HG03196 (cell line): ENCODE measurements around the gene LHB.

Experiments used
- ATAC-seq: cut with Tn5 transposase; IDR thresholded peaks from one replicate; pipeline ENCODE4 v1.9.1; 2021; ENCODE audit not compliant: unreplicated experiment

LHB gene

DNA sequence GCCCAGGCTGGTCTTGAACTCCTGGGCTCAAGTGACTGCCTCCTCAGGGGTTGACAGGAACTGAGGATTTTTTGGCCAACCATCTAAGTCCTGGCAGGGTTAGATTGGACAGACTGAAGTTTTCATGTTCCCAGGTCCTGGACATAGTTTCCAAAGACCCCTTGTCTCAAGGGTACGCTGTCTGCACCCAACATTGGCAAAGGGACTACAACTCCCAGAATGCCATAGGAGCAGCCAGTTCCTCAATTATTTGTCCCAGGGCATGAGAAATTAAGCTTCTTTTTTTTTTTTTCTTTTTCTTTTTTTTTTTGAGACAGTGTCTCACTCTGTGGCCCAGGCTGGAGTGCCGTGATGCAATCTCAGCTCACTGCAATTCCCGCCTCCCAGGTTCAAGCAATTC, 30.7 kb downstream of the LHB start:
- ATAC-seq: no peak

GRCh38 chr19:48985711-48986110, 31.2 kb downstream of the LHB start:
- ATAC-seq: no peak

GRCh38 chr19:48982280-48982679, 34.6 kb downstream of the LHB start:
- ATAC-seq: no peak

GRCh38 chr19:48977061-48977460, 39.8 kb downstream of the LHB start:
- no peak for ATAC-seq

DNA sequence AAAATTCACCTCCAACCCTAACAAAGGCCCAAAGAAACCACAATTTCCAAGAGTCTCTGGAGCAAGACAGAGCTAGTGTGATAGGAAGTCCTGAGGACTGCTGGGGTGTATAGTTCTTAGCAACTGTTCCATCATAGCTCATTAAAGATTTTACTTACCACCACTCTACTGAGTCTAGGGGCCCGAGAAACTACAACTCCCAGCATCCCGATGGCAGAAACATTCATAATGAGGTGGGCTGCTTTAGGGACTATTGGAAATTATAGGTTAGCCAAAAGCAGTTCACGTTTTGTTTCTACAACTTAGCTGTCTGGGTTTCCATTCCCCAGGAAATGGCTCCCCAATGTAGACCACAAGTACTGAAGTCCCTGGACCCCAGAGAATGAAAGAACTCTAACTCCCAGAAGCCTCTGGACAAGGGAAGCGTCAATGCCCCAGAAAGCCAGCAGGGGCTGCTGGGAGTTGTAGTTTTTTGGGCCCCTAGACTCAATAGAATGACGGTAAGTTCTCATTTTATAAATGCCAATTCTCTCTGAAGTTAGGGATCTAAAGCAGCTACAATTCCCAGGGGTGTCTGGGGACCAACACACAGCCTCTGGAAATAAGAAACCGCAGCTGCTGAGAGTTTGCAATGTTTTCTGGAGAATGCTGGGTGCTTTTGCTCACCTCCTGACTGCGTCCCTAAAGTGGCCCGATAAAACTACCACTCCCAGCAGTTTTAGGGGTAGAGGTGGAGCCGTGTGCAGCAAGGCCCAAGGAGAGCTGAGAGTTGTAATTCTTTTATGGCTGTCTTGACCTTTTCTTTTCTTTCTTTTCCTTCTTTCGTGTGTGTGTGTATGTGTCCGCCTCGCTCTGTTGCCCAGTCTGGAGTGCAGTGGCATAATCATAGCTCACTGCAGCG, 40.7 kb downstream of the LHB start:
- ATAC-seq: no peak

DNA sequence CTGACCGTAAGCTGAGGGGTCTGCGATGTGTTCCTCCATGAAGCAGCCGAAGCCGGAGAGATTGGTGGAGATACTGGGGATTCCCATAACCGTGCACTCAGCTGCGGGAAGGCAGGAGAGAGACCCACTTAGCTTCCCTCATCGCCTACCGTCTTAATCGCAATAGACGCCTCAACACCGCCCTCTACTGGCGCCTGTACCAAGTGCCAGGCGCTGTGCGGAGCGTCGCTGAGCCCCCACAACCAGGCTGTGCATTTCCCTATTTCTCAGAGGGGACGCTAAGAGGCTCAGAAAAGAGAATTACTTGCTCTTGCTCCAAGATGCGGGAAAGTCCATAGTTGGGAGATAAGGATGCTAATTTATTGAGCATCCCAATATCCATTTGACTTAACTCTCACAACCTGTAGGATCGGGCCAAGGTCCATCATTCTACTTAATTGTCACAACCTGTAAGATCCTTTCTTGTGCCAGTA, 45.9 kb downstream of the LHB start:
- ATAC-seq: no peak

DNA sequence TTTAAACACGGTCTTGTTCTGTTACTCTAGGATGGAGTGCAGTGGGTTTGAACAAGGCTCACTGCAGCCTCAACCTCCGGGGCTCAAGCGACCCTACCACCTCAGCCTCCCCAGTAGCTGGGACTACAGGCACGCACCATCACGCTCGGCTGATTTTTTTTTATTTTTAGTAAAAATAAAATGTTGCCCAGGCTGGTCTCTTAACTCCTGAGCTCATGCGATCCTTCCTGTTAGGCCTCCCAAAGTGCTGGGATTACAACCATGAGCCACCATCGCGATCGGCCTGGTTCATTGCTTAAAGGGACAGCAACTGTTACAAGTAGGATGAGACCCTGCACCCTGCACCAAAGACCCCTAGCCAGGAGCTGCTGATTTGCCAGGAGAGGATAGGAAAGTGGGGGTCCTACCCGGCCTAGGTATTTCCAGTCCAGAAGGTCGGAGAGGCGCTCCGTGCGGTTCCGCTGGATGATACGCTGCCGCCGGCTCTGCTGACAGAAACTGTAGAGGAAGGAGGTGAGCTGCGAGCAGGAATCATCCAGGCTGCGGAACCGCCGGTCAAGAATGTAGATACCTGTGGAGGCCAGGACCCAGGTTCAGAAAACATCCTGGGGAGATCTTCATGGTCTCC, 46.6 kb downstream of the LHB start:
- no peak for ATAC-seq

- no peak for ATAC-seq
Observed at GRCh38 chr19:48969276-48970138, 47.4 kb downstream of the LHB start.

- no peak for ATAC-seq
Observed at GRCh38 chr19:48968813-48969218, 48.1 kb downstream of the LHB start.

DNA sequence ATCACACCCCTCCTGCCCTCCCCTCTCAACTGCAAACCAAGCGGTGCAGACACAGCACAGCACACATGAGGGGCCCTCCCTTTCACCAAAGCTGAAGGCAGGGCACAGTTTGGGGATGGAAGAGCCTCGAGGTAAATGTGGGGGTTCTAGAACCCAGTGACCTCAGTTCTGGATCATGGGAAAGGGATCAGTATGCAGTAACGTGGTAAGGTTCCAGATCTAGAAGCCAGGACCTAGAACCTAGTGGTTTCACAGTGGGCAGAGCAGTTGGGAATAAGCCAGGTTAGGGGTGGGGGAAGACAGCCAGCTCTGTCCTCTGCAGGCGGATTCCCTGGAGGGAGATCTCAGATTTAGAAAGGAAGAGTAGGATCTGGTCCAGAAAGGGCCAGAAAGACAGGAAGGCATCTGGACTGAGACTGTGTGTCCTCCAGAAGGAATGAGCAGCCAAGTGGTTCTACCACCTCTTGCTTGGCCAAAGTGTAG, 48.7 kb downstream of the LHB start:
- ATAC-seq: no peak

DNA sequence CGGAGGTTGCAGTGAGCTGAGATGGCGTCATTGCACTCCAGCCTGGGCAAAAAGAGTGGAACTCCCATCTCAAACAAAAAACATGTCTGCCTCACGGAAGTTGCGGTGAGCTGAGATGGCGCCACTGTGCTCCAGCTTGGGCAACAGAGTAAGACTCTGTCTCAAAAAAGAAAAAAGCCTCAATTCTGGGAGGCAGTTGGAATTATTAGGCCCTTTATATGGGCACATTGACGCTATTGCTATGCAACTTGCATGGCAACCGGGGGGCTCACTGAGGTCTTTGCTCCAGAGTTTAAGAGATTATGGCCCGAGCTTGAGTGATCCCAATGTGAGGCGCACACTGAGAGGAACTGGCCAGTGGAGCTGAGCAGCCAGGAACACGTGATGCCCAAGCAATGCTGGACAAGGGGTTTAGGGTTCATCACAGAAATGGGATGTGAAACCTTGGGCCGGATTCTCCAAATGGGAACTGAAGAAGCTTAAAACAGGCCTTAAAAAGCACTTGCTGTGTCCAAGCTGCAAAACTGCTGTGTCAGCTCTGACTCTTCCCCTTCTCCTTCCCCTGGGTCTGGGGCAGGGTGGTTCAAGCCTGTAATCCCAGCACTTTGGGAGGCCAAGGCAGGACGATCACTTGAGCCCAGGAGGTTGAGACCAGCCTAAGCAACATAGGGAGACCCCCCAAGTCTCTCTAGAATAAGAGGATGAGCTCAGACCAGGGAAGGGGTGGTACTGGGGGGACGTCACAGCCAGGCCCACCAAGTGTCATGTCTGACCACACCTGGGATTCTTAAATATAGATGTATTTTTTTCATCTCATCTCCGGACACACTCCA, 49.3 kb downstream of the LHB start:
- no peak for ATAC-seq

DNA sequence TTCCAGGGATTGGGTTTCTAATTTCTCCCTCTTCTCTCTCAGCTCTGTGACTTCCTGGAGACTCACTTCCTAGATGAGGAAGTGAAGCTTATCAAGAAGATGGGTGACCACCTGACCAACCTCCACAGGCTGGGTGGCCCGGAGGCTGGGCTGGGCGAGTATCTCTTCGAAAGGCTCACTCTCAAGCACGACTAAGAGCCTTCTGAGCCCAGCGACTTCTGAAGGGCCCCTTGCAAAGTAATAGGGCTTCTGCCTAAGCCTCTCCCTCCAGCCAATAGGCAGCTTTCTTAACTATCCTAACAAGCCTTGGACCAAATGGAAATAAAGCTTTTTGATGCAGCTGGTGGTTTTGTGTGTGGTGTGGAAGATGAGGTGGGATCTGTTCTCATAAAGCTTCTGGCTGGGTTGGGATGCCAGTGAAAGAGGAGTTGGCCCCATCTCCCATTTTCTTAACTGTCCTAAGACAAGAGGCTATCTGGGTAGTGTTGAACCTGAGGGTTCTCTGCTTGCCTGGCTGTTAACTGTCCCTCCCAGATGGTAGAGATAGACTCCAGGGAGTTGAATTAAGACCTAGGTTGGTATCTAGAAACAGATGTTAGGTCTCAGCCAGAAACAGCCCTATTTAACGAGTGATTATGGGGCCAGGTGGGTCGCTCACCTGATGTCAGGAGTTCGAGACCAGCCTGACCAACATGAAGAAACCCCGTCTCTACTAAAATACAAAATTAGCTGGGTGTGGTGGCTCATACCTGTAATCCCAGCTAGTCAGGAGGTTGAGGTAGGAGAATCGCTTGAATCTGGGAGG, 50.1 kb downstream of the LHB start:
- no peak for ATAC-seq
